SW 1271 (cell line): ENCODE results near the gene ACP1.
"Not testable (repeated sequence)": the region's sequence is repeated elsewhere in the genome, so short reads cannot be mapped to it uniquely, and the experiment has no call there.

Source experiments
- DNase-seq, 2 experiments: peaks; one replicate each; lab custom pipeline; 2025; lab: John Stamatoyannopoulos, UW

ACP1 gene

DNA sequence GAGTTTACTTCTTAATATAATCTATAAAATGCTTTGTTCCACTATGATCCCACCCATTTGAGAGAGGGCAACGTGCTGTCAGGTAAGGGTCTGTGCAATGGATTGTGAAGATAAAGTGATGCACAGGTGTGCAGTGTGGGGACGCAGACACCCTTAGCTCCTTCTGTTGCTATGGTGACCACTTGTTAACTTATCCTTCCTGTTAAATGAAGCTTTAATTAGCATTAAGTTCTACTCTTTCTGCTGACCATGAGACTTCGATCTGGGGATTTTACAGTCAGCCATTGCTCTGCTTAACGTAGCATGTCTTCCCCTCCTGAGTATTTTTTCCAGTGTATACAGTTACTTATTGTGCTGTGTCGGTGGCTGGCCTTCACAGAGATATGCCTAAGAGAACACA lies 46.2 kb downstream of the ACP1 start:
- DNase-seq: no peak

DNA sequence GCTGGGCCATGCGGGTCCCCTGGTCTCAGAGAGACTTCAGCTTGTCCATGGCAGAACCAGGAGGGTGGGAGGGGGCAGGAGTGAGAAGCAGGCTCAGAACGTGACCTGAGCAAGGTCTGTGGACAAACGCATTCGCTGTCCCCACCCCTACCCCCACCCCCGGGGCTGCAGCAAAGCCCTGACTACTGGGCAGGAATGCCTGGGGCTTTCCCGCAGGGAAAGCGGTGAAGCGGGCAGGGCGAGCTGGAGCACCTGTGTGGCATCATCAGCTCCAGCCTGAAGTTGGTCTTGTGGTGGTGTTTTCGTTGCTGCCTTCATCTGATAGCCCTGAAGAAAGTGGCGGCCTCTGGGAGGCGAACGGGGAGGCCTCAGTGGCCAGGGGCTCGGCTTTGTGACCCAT lies 49.2 kb downstream of the ACP1 start:
- no peak for DNase-seq

DNA sequence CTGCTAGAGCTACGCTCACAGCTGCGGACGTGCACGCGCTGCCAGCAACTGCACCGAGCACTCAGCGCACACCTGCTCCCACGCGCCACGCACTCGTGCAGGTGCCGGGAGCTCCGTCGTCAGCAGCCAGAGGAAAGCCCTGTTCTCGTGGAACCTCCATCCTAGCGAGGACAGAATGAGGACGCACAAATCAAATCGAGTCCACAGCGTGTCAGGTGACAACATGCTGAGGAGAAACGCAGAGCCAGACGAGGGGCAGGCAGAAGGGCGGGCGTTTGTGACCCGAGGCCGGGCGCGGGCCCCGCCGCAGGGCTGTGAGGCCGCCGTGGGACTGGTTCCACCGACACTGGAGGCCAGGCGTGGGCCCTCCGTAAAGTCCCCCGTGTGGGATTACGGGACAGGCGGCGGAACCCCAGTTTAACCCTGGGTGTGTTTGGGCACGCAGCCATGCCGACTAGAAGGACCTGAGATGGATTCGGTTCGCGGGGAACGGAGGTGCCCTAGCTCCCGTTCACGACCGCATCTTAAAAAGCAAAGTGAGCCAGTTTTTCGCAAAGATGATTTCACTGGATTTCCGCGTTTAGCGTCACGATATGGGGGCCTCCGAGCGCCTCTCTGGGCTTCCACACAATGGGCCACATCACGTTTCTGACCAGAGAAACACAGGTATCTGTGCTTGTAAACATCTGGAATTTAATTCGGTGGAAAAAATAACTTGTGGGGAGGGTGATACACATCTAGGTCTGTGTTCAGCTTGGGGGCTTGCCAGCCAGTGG lies 50.0 kb downstream of the ACP1 start:
- DNase-seq: no peak

DNA sequence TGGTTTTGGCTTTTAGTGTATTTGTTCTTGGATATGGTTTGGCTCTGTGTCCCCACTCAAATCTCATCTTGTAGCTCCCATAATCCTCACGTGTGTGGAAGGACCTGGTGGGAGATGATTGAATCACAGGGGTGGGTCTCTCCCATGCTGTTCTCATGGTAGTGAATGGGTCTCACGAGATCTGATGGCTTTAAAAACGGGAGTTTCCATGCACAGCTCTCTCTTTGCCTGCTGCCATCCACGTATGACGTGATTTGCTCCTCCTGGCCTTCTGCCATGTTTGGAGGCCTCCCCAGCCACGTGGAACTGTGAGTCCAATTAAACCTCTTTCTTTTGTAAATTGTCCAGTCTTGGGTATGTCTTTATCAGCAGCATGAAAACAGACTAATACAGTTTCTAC lies 51.2 kb downstream of the ACP1 start:
- not testable (repeated sequence) for DNase-seq

DNA sequence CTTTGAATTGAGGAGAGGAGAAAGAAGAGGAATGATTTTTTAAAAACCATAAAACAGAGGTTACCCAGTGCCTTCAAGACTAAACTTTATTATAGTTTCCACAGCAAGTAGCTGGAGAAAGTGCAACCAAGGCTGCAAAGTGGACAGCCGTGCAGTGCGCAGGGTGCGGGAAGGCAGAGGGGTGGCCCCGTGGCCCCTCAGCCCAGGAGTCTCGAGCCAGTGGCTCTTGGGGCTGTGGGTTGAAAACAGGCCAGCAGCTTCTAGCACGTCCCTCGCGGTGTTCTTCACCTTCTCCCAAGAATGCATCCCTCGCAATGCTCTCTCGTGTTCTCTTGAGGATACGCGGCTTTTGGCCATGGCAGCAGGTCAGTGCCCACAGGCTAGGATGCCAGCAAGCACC lies 51.6 kb downstream of the ACP1 start:
- no peak for DNase-seq

DNA sequence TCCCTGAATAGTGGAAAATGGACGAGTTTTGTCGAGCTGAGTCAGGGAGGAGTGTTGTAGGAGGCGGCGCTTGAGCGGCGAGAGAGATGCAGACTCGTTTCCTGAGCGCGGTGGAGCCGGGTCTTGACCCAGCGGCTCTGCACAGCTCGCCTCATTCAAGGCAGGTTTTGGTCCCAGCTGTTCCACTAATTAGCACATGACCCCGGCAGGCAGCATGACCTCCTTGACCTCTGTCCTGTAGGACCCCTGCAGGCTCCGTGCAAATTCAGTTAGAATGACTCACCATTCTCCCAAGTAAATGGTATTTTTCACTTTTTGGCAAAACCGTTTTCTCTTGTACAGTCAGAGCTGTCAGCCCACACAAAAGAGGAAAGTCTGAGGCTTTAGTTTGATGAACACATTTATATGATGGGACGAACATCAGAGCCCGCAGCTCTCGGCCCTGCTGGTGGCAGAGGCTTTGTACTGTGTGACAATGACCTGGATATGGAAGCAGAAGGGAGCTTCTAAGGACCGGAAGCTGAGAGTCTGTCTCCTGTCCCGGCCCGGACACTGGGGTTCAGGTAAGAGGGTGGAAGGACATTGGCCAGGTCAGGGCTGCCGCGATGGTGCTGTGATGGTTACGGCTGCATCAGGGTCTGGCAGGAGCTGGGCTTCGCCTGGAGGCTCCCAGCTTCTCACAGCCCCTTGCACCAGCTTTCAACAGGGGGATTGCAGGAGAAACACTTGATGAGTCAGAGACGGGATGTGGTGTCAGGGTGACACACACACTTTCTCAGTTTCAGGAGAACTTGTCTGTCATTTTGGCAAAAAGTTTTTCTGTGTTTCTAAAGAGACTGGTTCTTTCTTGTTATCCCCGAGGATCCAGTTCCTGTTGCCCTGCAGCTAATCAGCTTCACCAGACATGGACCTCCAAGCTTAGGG lies 53.0 kb downstream of the ACP1 start:
- no peak for DNase-seq

DNA sequence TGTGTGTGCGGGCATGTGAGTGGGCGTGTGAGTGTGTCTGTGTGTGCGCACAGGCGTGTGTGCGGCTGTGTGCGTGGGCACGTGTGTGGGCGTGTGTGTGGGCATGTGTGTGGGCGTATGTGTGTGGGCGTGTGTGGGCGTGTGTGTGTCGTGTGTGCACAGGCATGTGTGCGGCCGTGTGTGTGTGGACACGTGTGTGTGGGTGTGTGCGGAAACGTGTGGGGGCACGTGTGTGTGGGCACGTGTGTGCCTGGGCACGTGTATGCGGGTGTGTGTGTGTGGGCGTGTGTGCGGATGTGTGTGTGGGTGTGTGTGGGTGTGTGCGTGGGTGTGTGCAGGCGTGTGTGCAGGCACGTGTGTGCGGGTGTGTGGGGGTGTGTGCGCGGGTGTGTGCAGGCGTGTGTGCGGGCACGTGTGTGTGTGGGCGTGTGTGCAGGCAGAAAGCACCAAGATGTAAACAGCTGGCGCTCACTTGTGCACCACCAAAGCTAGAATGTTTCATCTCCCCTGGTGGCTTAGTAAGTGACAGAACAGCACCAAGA lies 54.4 kb downstream of the ACP1 start:
- DNase-seq: no peak

DNA sequence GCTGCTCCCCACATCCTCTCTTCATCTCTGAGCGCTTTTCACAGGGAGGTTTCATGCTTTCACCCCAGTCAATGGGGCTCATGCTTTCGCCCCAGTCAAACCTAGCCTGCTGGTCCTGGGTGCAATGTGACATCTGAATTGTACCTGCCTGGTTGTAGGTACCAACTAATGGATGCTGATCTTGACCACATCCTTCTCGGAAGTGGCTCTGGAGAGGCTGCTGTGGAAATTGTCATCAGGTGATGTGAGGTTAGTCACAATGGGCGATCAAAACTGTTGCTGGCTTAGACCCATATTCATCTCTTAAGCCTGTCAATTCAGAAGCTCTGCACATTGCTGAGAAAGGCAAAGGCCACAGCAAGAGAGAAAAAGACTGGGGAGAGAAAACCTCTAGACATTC lies 55.8 kb downstream of the ACP1 start:
- no peak for DNase-seq

DNA sequence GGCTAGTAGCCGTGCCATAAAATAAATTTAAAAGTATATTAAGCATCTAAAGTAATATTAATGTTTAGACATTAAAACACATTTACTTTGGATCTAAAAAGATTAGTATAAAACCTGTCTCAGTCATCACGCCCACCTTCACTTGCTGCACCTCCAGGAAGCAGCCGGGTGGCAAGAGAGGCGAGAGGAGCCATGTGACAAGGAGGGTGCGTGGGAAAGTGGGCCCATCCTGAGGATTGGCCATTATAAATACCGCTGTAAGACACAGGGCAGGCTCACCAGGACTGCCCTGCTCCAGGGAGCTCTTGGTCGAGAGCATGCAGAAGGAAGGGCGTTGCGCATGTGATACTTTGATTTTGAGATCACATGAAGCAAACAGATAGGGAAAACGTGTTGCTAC lies 57.6 kb downstream of the ACP1 start:
- no peak for DNase-seq

DNA sequence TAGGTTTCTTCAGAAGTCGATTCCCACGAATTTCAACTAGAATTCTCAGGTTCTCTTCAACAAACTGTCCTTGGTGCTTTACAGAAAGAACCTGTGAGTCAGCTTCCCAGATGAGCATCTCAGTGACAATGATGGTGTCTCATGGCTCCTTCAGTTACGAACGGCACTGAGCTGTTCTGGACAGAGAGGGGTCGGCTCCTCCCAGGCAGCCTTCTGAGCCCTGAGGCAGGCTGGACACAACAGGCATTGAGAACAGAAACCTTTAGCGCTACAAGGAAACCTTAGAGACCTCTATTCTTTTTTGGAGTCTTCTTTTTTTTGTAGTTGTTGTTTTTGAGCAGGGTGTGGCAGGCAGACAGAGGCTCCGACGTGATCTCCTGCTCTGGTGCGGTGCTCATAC lies 58.3 kb downstream of the ACP1 start:
- no peak for DNase-seq
